ENCODE data around the gene PDE4D.

- no peak for TF ChIP-seq POLR2A (IDR thresholded peaks at IDR 0.05)
- no peak for TF ChIP-seq CTCF (IDR thresholded peaks at IDR 0.05)
Observed at GRCh38 chr5:59424515-59424914, 469.0 kb downstream of the PDE4D start.

All from heart left ventricle (tissue), 13 donors.